22Rv1 (cell line): ENCODE data around the gene TP53INP2.

ENCODE experiments used
- H3K27ac ChIP-seq: fragments of 450-650 bp; 2 replicates; pipeline ENCODE4 v1.5.1; 2017
- ZFX ChIP-seq: fragments of 450-650 bp; IDR thresholded peaks from 2 replicates; pipeline ENCODE4 v1.6.1; 2017; ENCODE audit warnings: antibody characterized with exemption, borderline replicate concordance
- TF ChIP-seq, protein P1 (sequence below): fragments of 450-650 bp; IDR thresholded peaks from 2 replicates; pipeline ENCODE4 v1.5.1; 2017; ENCODE audit warnings: mild to moderate bottlenecking

Gene TP53INP2

DNA sequence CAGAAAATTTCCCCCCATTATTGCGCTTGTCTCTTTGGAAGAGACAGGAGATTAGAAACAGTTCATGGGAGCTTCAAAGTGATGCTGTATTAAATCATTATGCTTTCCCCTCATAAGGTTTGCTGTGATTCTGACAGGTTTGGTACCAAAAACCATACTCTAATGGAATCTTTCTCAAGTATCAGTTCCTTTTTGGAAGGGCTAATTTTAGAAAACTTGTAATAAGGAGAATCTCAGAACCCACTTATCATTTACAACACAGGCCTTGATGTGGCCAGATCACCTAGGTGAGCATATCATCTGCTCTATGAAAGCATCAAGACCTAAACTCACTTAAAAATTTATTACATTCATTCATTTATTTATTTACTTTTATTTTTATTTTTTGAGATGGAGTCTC is 51.2 kb downstream of the TP53INP2 start:
- H3K27ac ChIP-seq = no peak overlapping the region
- no peak for TF ChIP-seq ZFX
- TF ChIP-seq, protein P1, sequence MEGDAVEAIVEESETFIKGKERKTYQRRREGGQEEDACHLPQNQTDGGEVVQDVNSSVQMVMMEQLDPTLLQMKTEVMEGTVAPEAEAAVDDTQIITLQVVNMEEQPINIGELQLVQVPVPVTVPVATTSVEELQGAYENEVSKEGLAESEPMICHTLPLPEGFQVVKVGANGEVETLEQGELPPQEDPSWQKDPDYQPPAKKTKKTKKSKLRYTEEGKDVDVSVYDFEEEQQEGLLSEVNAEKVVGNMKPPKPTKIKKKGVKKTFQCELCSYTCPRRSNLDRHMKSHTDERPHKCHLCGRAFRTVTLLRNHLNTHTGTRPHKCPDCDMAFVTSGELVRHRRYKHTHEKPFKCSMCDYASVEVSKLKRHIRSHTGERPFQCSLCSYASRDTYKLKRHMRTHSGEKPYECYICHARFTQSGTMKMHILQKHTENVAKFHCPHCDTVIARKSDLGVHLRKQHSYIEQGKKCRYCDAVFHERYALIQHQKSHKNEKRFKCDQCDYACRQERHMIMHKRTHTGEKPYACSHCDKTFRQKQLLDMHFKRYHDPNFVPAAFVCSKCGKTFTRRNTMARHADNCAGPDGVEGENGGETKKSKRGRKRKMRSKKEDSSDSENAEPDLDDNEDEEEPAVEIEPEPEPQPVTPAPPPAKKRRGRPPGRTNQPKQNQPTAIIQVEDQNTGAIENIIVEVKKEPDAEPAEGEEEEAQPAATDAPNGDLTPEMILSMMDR = no peak

DNA sequence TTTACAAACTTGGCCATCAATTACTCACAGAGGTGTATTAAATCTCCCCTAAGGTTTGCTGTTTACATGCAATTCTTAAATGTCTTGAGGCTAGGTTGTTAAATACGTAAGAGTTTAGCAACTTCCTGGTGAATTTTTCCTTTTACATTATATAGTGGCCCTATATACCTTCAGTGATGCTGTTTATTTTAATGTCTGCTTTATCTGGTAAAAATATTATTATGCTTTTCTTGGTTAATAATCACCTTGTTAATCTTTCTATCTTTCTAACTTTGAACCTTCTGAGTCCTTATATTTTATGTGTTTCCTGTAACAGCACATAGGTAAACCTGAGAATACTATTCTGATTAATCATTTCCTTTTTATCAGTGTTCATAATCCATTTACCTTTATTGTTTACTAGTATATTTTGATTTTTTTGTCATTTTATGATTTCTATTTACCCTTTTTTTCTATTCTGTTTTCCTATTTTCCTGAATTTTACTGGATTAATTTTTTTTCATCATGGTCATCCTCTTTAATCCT is 57.9 kb downstream of the TP53INP2 start:
- TF ChIP-seq ZFX = no peak
- TF ChIP-seq, protein P1 = no peak
- no peak overlapping the region for H3K27ac ChIP-seq
